GM12878 (cell line): ENCODE measurements around the gene AMBP. TPM values are rescaled to one million over a fixed set of nuclear protein-coding genes. Genes with fewer than 3 reads are reported as not detected.

ENCODE experiments used
- ATAC-seq: fragments of 200-7000 bp; cut with Tn5 transposase; 3 replicates; pipeline ENCODE4 v1.9.1; 2020; ENCODE audit warnings: mild to moderate bottlenecking, moderate library complexity
- BruUV-seq: library from RNA; stranded (reverse); fragments of 400-500 nt; replicated peaks from 2 replicates; lab custom pipeline; 2021; lab: Mats Ljungman, UMichigan
- CTCF ChIA-PET: fragments of 300-600 bp; sonication (Branson Sonifier 250); formaldehyde crosslinking; extraction: SDS; loops from one replicate; lab custom pipeline; 2021; ENCODE audit warnings: inconsistent platforms; lab: Yijun Ruan, JAX
- POLR2A ChIA-PET: fragments of 350-600 bp; formaldehyde crosslinking; extraction: SDS; loops from one replicate; lab custom pipeline; 2021; ENCODE audit warnings: inconsistent platforms; lab: Charles Lee
- RAD21 ChIA-PET: fragments of 300-600 bp; sonication (Branson Sonifier 250); formaldehyde crosslinking; loops from one replicate; lab custom pipeline; 2023; ENCODE audit warnings: antibody characterized with exemption; ENCODE audit not compliant: unreplicated experiment; lab: Charles Lee
- SMC1A ChIA-PET: fragments of 300-600 bp; sonication (Branson Sonifier 250); formaldehyde crosslinking; loops from one replicate; lab custom pipeline; 2023; ENCODE audit not compliant: unreplicated experiment, uncharacterized antibody; lab: Charles Lee
- DNase-seq: peaks from one replicate; pipeline ENCODE4 v3.0.0-alpha.2; 2011; ENCODE audit warnings: low read depth, low spot score
- FAIRE-seq: peaks from 3 replicates; lab custom pipeline; 2011; peaks lifted over from hg19 to GRCh38; lab: Jason Lieb, UNC
- H2AFZ ChIP-seq: 2 replicates; pipeline ENCODE4 v1.6.0; 2011; ENCODE audit warnings: low read depth, low read length, control low read depth; ENCODE audit not compliant: control insufficient read depth
- H3K27ac ChIP-seq: 2 replicates; pipeline ENCODE4 v1.5.1; 2011; ENCODE audit warnings: control low read depth; ENCODE audit not compliant: control insufficient read depth, insufficient read depth
- H3K27me3 ChIP-seq, 2 experiments: replicated peaks in 1 of 2; 2 replicates each; pipeline versions ENCODE4 v1.6.0 to v1.6.1; 2011; ENCODE audit warnings: low read length in 1 of 2; ENCODE audit not compliant: control insufficient read depth in 2 of 2, insufficient read depth in 2 of 2
- H3K36me3 ChIP-seq, 2 experiments: 2 replicates each; pipeline ENCODE4 v1.5.1; 2011; ENCODE audit warnings: low read length in 1 of 2; ENCODE audit not compliant: control insufficient read depth in 2 of 2, insufficient read depth in 2 of 2
- H3K4me1 ChIP-seq: 2 replicates; pipeline ENCODE4 v1.6.1; 2011; ENCODE audit warnings: mild to moderate bottlenecking, low read length, moderate library complexity, mixed read lengths; ENCODE audit not compliant: control insufficient read depth, insufficient read depth
- H3K4me2 ChIP-seq: 2 replicates; pipeline ENCODE4 v1.6.0; 2011; ENCODE audit warnings: control low read depth; ENCODE audit not compliant: control insufficient read depth, insufficient read depth
- H3K4me3 ChIP-seq: fragments of 200-600 bp; sonication (generic); 2 replicates; pipeline ENCODE4 v1.5.1; 2016
- H3K79me2 ChIP-seq: 2 replicates; pipeline ENCODE4 v1.6.0; 2011; ENCODE audit warnings: low read length; ENCODE audit not compliant: control insufficient read depth, insufficient read depth
- H3K9ac ChIP-seq: 2 replicates; pipeline ENCODE4 v1.8.0; 2011; ENCODE audit warnings: low read length, control low read depth, mixed read lengths; ENCODE audit not compliant: control insufficient read depth, insufficient read depth
- H3K9me3 ChIP-seq: replicated peaks from 3 replicates; pipeline ENCODE4 v1.5.1; 2011; ENCODE audit warnings: mild to moderate bottlenecking, low read length; ENCODE audit not compliant: control insufficient read depth, insufficient read depth
- H4K20me1 ChIP-seq: 2 replicates; pipeline ENCODE4 v1.6.0; 2011; ENCODE audit not compliant: control insufficient read depth, insufficient read depth
- BMI1 ChIP-seq: fragments of 450-650 bp; IDR thresholded peaks from 2 replicates; pipeline ENCODE4 v1.6.1; 2016; ENCODE audit warnings: mild to moderate bottlenecking, moderate library complexity, borderline replicate concordance
- CBFB ChIP-seq: IDR thresholded peaks from 2 replicates; pipeline ENCODE4 v1.6.1; 2016; ENCODE audit warnings: antibody characterized with exemption, low read depth
- DPF2 ChIP-seq: fragments of 450-650 bp; IDR thresholded peaks from 2 replicates; pipeline ENCODE4 v1.6.1; 2017; ENCODE audit warnings: mild to moderate bottlenecking
- NFXL1 ChIP-seq: fragments of 450-650 bp; IDR thresholded peaks from 2 replicates; pipeline ENCODE4 v1.6.1; 2017; ENCODE audit warnings: antibody characterized with exemption, mild to moderate bottlenecking, borderline replicate concordance
- NFYA ChIP-seq: IDR thresholded peaks from 2 replicates; pipeline ENCODE4 v1.6.1; 2011; ENCODE audit warnings: low read depth, mild to moderate bottlenecking, low read length, improper control_type of control experiment, borderline replicate concordance
- SIN3A ChIP-seq: IDR thresholded peaks from 2 replicates; pipeline ENCODE4 v1.6.1; 2012; ENCODE audit warnings: low read depth, low read length, improper control_type of control experiment
- SMC3 ChIP-seq: IDR thresholded peaks from 2 replicates; pipeline ENCODE4 v1.6.1; 2011; ENCODE audit warnings: low read length, improper control_type of control experiment, borderline replicate concordance
- ZNF217 ChIP-seq: fragments of 450-650 bp; IDR thresholded peaks from 2 replicates; pipeline ENCODE4 v1.6.1; 2017; ENCODE audit warnings: antibody characterized with exemption, mild to moderate bottlenecking
- WGBS: methylation state at CpG from one replicate; pipeline ENCODE4 v1.1.6; 2016; ENCODE audit warnings: low lambda C conversion rate; ENCODE audit not compliant: insufficient replicate concordance, insufficient coverage; ENCODE audit errors: missing lambda C conversion rate; 5-methylcytosine and 5-hydroxymethylcytosine counted together
- in situ Hi-C: fragments of 300-500 bp; cut with MboI; formaldehyde crosslinking; loops from 9 replicates; pipeline ENCODE4 v1.14.3; 2018; ENCODE audit warnings: mixed read lengths
- intact Hi-C: fragments of 100-400 bp; cut with micrococcal nuclease; formaldehyde crosslinking; loops from one replicate; pipeline ENCODE4 v1.14.2; 2022; ENCODE audit not compliant: unreplicated experiment
- polyA plus RNA-seq, 11 experiments: library from polyadenylated mRNA; depleted of rRNA in 4 of 11; unstranded in 6 of 11; stranded (reverse) in 5 of 11; fragments of >200 nt; fragmentation: Nextera tagmentation in 4 of 11; fragmentation: Illumina TruSeq in 1 of 11; extraction: Ambion mirVana in 4 of 11; extraction: Trizol in 1 of 11; gene quantifications; 1 replicate in 1 of 11; 2 replicates in 10 of 11; pipeline versions ENCODE4 v1.2.1 to v1.2.3, GENCODE V29; 2011 to 2016; ENCODE audit warnings: inconsistent platforms in 2 of 11, missing spikeins in 2 of 11, low read depth in 1 of 11
- total RNA-seq, 4 experiments: library from RNA; depleted of rRNA in 3 of 4; stranded (reverse); fragments of >200 nt in 3 of 4; fragmentation: Illumina TruSeq in 1 of 4; extraction: Trizol in 1 of 4; gene quantifications; 2 replicates each; pipeline versions ENCODE4 v1.2.1 to v1.2.3, GENCODE V29; 2013 to 2021
- TF ChIP-seq, protein P1 (sequence below): IDR thresholded peaks from 2 replicates; pipeline ENCODE4 v1.6.1; 2012; ENCODE audit warnings: low read depth, low read length, improper control_type of control experiment
- TF ChIP-seq, protein P2 (sequence below): fragments of 450-650 bp; formaldehyde crosslinking; IDR thresholded peaks from 2 replicates; pipeline ENCODE4 v1.4.0; 2022; ENCODE audit warnings: mild to moderate bottlenecking, moderate library complexity
- TF ChIP-seq, protein P3 (sequence below): IDR thresholded peaks from 2 replicates; pipeline ENCODE4 v1.6.1; 2012; ENCODE audit warnings: low read depth, low read length, improper control_type of control experiment
- TF ChIP-seq, protein P4 (sequence below): IDR thresholded peaks from 2 replicates; pipeline ENCODE4 v1.6.1; 2011; ENCODE audit warnings: borderline replicate concordance, low read depth, mild to moderate bottlenecking, moderate library complexity, low read length; ENCODE audit not compliant: insufficient read depth, poor library complexity, severe bottlenecking
- TF ChIP-seq, protein P5 (sequence below): fragments of 450-650 bp; IDR thresholded peaks from 2 replicates; pipeline ENCODE4 v1.6.1; 2016; ENCODE audit warnings: mild to moderate bottlenecking
- TF ChIP-seq, protein P6 (sequence below): fragments of 450-650 bp; IDR thresholded peaks from 2 replicates; pipeline ENCODE4 v1.6.1; 2014; ENCODE audit warnings: mild to moderate bottlenecking

The AMBP gene
- total and polyA plus RNA-seq, 10 of the 15 experiments (the other 5 are each of a cell fraction or from before 2014, with no cell fraction given) = 0.11 to 2.3 (median 0.18) TPM; not detected in 7

DNA sequence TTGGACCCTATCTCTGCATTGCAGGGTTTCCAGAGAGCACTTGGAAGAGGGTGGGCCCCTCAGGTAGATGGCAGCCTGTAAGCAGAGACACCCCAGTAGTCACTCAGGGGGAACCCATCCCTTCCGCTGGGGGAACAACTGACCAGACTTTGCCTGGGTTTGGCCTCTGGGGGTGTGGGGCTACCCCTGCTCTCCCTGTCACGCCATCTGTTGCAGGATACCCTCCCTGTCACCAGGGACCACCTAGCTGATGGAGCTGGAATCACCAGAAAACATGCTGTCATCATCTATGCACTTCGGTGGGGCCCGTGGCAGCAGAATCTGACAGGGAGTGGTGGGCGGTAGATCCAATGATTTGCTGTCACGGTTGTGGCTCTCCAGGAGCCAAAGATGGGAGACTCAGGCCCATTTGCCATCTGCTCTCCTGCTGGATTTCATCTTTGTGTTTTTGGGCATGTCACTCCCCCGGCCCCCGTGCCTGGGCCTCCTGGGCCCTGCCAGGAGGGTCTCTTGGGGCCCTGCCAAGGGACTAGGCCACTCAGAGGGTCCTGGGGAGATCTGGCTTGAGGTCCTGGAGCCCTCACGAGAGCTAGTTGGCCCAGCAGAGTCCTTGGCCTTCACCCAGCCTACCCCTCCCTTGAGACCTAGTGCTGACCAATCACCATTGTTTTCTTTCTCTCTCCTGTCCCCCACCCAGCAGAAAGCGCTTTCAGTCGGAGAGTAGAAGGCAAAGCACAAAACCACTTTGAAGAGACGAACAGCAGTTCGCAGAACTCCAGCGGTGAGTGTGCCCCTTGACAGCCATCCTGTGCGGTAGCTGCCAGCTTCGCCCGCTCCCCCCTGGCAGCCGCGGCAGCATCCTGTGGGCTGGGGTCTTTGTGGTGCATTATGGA is 45.9 kb downstream of the AMBP start:
- Histone ChIP-seq H3K9ac (no peak overlapping the region), H3K4me3 (no peak overlapping the region), H2AFZ (no peak overlapping the region), H3K36me3 (no peaks in the 10 kb centered on the region), H3K27ac (no peak overlapping the region), H3K79me2 (no peaks in the 10 kb centered on the region), H3K9me3 (no peaks in the 10 kb centered on the region), H3K4me1 (no peaks in the 10 kb centered on the region), H3K27me3 (no peaks in the 10 kb centered on the region), H4K20me1 (no peaks in the 10 kb centered on the region; the same call in 1 of the 2 replicates), H3K4me2 (no peak overlapping the region)
- intact Hi-C loops (no loop called here), in situ Hi-C loops (loop anchor here (25.0 kb wide), 1 partner anchor 570 kb away; the partner anchor contains the start of gene RGS3)
- ChIA-PET SMC1A (no interaction called here), POLR2A (no interaction called here), RAD21 (no interaction called here), CTCF (interaction anchor here (0.6 to 0.8 kb wide), 2 partner anchors 9 to 228 kb away, joined by 3 read pairs; no protein-coding TSS in a partner anchor)
- no peak for FAIRE-seq
- ATAC-seq = no peak
- DNase-seq = no peak
- 54% methylated on average over 19 of the region's 19 CpGs for WGBS
- no TSS peak for BruUV-seq
- TF ChIP-seq ZNF217 (no peak), CBFB (no peak), SIN3A (no peak), NFYA (no peak), SMC3 (no peak), BMI1 (no peak), DPF2 (no peak), NFXL1 (no peak)
- TF ChIP-seq, protein P1, sequence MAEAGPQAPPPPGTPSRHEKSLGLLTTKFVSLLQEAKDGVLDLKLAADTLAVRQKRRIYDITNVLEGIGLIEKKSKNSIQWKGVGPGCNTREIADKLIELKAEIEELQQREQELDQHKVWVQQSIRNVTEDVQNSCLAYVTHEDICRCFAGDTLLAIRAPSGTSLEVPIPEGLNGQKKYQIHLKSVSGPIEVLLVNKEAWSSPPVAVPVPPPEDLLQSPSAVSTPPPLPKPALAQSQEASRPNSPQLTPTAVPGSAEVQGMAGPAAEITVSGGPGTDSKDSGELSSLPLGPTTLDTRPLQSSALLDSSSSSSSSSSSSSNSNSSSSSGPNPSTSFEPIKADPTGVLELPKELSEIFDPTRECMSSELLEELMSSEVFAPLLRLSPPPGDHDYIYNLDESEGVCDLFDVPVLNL = no peak
- TF ChIP-seq, protein P2, sequence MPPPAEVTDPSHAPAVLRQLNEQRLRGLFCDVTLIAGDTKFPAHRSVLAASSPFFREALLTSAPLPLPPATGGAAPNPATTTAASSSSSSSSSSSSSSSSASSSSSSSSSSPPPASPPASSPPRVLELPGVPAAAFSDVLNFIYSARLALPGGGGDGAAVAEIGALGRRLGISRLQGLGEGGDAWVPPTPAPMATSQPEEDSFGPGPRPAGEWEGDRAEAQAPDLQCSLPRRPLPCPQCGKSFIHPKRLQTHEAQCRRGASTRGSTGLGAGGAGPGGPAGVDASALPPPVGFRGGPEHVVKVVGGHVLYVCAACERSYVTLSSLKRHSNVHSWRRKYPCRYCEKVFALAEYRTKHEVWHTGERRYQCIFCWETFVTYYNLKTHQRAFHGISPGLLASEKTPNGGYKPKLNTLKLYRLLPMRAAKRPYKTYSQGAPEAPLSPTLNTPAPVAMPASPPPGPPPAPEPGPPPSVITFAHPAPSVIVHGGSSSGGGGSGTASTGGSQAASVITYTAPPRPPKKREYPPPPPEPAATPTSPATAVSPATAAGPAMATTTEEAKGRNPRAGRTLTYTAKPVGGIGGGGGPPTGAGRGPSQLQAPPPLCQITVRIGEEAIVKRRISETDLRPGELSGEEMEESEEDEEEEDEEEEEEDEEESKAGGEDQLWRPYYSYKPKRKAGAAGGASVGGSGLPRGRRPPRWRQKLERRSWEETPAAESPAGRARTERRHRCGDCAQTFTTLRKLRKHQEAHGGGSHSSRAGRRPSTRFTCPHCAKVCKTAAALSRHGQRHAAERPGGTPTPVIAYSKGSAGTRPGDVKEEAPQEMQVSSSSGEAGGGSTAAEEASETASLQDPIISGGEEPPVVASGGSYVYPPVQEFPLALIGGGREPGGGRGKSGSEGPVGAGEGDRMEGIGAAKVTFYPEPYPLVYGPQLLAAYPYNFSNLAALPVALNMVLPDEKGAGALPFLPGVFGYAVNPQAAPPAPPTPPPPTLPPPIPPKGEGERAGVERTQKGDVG = no peak
- TF ChIP-seq, protein P3, sequence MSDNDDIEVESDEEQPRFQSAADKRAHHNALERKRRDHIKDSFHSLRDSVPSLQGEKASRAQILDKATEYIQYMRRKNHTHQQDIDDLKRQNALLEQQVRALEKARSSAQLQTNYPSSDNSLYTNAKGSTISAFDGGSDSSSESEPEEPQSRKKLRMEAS = no peak
- TF ChIP-seq, protein P4, sequence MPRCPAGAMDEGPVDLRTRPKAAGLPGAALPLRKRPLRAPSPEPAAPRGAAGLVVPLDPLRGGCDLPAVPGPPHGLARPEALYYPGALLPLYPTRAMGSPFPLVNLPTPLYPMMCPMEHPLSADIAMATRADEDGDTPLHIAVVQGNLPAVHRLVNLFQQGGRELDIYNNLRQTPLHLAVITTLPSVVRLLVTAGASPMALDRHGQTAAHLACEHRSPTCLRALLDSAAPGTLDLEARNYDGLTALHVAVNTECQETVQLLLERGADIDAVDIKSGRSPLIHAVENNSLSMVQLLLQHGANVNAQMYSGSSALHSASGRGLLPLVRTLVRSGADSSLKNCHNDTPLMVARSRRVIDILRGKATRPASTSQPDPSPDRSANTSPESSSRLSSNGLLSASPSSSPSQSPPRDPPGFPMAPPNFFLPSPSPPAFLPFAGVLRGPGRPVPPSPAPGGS = no peak
- TF ChIP-seq, protein P5, sequence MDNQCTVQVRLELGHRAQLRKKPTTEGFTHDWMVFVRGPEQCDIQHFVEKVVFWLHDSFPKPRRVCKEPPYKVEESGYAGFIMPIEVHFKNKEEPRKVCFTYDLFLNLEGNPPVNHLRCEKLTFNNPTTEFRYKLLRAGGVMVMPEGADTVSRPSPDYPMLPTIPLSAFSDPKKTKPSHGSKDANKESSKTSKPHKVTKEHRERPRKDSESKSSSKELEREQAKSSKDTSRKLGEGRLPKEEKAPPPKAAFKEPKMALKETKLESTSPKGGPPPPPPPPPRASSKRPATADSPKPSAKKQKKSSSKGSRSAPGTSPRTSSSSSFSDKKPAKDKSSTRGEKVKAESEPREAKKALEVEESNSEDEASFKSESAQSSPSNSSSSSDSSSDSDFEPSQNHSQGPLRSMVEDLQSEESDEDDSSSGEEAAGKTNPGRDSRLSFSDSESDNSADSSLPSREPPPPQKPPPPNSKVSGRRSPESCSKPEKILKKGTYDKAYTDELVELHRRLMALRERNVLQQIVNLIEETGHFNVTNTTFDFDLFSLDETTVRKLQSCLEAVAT = no peak
- TF ChIP-seq, protein P6, sequence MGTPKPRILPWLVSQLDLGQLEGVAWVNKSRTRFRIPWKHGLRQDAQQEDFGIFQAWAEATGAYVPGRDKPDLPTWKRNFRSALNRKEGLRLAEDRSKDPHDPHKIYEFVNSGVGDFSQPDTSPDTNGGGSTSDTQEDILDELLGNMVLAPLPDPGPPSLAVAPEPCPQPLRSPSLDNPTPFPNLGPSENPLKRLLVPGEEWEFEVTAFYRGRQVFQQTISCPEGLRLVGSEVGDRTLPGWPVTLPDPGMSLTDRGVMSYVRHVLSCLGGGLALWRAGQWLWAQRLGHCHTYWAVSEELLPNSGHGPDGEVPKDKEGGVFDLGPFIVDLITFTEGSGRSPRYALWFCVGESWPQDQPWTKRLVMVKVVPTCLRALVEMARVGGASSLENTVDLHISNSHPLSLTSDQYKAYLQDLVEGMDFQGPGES = no peak
